ENCODE data around the gene TMIGD2.
"Not testable (repeated sequence)": the region's sequence is repeated elsewhere in the genome, so short reads cannot be mapped to it uniquely, and the experiment has no call there.

TMIGD2 gene

GRCh38 chr19:4302243-4302640 lies at the start of gene TMIGD2:
TMIGD2 (minus strand) TSS chr19:4302389; CDS start chr19:4302385, 4 bp downstream.
- peak; percentile 71 for DNase-seq

GRCh38 chr19:4350726-4351125 lies 48.5 kb upstream of the TMIGD2 start:
- no peak for DNase-seq

- DNase-seq: no peak
These were observed 47.9 kb upstream of the TMIGD2 start for GRCh38 chr19:4350111-4350510.

- DNase-seq: not testable (repeated sequence)
These were observed 47.0 kb upstream of the TMIGD2 start for GRCh38 chr19:4349225-4349624.

GRCh38 chr19:4347521-4347920 lies 45.3 kb upstream of the TMIGD2 start:
- DNase-seq: no peak

- no peak for DNase-seq
These were observed 43.8 kb upstream of the TMIGD2 start for GRCh38 chr19:4346020-4346383.

- no peak for DNase-seq
These were observed 43.3 kb upstream of the TMIGD2 start for GRCh38 chr19:4345342-4346019.

GRCh38 chr19:4343370-4344307 lies 41.5 kb upstream of the TMIGD2 start, which contains the start of gene MPND:
MPND (plus strand) TSS chr19:4343562; CDS start chr19:4343594, 32 bp downstream.
- DNase-seq: peak; percentile 96

GRCh38 chr19:4342615-4343369 lies 40.6 kb upstream of the TMIGD2 start:
- DNase-seq: peak; percentile 91

GRCh38 chr19:4342314-4342614 lies 40.1 kb upstream of the TMIGD2 start:
- DNase-seq: no peak

- DNase-seq: peak; percentile 50
These were observed 36.5 kb upstream of the TMIGD2 start, which contains the start of gene STAP2 for GRCh38 chr19:4338441-4339355. STAP2 (minus strand) TSS chr19:4338827; CDS start chr19:4338753, 74 bp downstream.

GRCh38 chr19:4337906-4338440 lies 35.8 kb upstream of the TMIGD2 start:
- DNase-seq: no peak

- DNase-seq: no peak
These were observed 32.9 kb upstream of the TMIGD2 start for GRCh38 chr19:4334929-4335570.

GRCh38 chr19:4329858-4330257 lies 27.7 kb upstream of the TMIGD2 start:
- DNase-seq: no peak

GRCh38 chr19:4328991-4329681 lies 26.9 kb upstream of the TMIGD2 start:
- DNase-seq: peak; percentile 36

GRCh38 chr19:4328243-4328990 lies 26.2 kb upstream of the TMIGD2 start:
- peak; percentile 97 for DNase-seq

GRCh38 chr19:4327877-4328242 lies 25.7 kb upstream of the TMIGD2 start:
- no peak for DNase-seq

GRCh38 chr19:4327252-4327876 lies 25.2 kb upstream of the TMIGD2 start:
- peak; percentile 85 for DNase-seq

- peak; percentile 51 for DNase-seq
These were observed 24.7 kb upstream of the TMIGD2 start for GRCh38 chr19:4326837-4327251.

Data from CD4-positive, alpha-beta T cell treated with Interleukin-17A for 4 hours (primary cell).